Liver (tissue), 9 donors: ENCODE measurements around the gene IQSEC1. TPM values are rescaled to one million over a fixed set of nuclear protein-coding genes. Genes with fewer than 3 reads are reported as not detected.

Experiments
- DNase-seq: peaks from one replicate; pipeline ENCODE4 v3.0.0-alpha.2; 2017; ENCODE audit warnings: low spot score
- H3K27ac ChIP-seq, 2 donors: one replicate each; pipeline ENCODE4 v1.7.0; 2013; ENCODE audit warnings: inconsistent platforms in 2 of 2, low read length in 2 of 2, control low read depth in 1 of 2, low read depth in 1 of 2, mild to moderate bottlenecking in 1 of 2
- H3K27me3 ChIP-seq, 4 donors: one replicate each; pipeline versions ENCODE4 v1.6.1 to v1.7.0; 2013; ENCODE audit warnings: low read length in 3 of 4, inconsistent platforms in 1 of 4, mild to moderate bottlenecking in 1 of 4, moderate library complexity in 1 of 4; ENCODE audit not compliant: control insufficient read depth in 4 of 4, insufficient read depth in 4 of 4
- H3K36me3 ChIP-seq, 4 donors: one replicate each; pipeline versions ENCODE4 v1.6.1 to v1.7.0; 2013; ENCODE audit warnings: low read length in 3 of 4, mild to moderate bottlenecking in 3 of 4, low read depth in 1 of 4, moderate library complexity in 1 of 4; ENCODE audit not compliant: control insufficient read depth in 4 of 4, insufficient read depth in 3 of 4
- H3K4me1 ChIP-seq, 4 donors: one replicate each; pipeline versions ENCODE4 v1.6.1 to v1.7.0; 2013; ENCODE audit warnings: low read length in 3 of 4, mild to moderate bottlenecking in 3 of 4, moderate library complexity in 1 of 4; ENCODE audit not compliant: control insufficient read depth in 4 of 4, insufficient read depth in 4 of 4
- H3K4me3 ChIP-seq, 3 donors: one replicate each; pipeline versions ENCODE4 v1.6.1 to v1.7.0; 2013; ENCODE audit warnings: low read length in 3 of 3, control low read depth in 1 of 3, low read depth in 1 of 3, mild to moderate bottlenecking in 1 of 3
- H3K9ac ChIP-seq, 2 donors: one replicate each; pipeline ENCODE4 v1.7.0; 2013; ENCODE audit warnings: low read length in 2 of 2, mild to moderate bottlenecking in 2 of 2, moderate library complexity in 2 of 2, control low read depth in 1 of 2, low read depth in 1 of 2
- H3K9me3 ChIP-seq, 4 donors: one replicate each; pipeline versions ENCODE4 v1.6.1 to v1.7.0; 2013; ENCODE audit warnings: low read length in 3 of 4; ENCODE audit not compliant: control insufficient read depth in 4 of 4
- EGR1 ChIP-seq, 2 donors: IDR thresholded peaks; 2 replicates each; pipeline ENCODE4 v1.6.1; 2016 to 2018; ENCODE audit warnings: antibody characterized with exemption in 2 of 2, low read depth in 2 of 2
- FOXA1 ChIP-seq: IDR thresholded peaks from 2 replicates; pipeline ENCODE4 v1.6.1; 2016; ENCODE audit warnings: antibody characterized with exemption
- FOXA2 ChIP-seq: IDR thresholded peaks from 2 replicates; pipeline ENCODE4 v1.6.1; 2016; ENCODE audit warnings: antibody characterized with exemption
- GABPA ChIP-seq, 2 donors: IDR thresholded peaks in 1 of 2; conservative IDR thresholded peaks in 1 of 2; 2 replicates each; pipeline ENCODE4 v1.6.1; 2016; ENCODE audit warnings: antibody characterized with exemption in 2 of 2, mild to moderate bottlenecking in 1 of 2, moderate library complexity in 1 of 2
- HNF4G ChIP-seq: IDR thresholded peaks from 2 replicates; pipeline ENCODE4 v1.6.1; 2016; ENCODE audit warnings: antibody characterized with exemption
- JUND ChIP-seq, 2 donors: IDR thresholded peaks; 2 replicates each; pipeline ENCODE4 v1.6.1; 2016; ENCODE audit warnings: antibody characterized with exemption in 2 of 2
- NR2F2 ChIP-seq: IDR thresholded peaks from 2 replicates; pipeline ENCODE4 v1.6.1; 2016; ENCODE audit warnings: antibody characterized with exemption
- RXRA ChIP-seq, 2 donors: IDR thresholded peaks; 2 replicates each; pipeline ENCODE4 v1.6.1; 2017 to 2018; ENCODE audit warnings: antibody characterized with exemption in 2 of 2, mild to moderate bottlenecking in 1 of 2
- SP1 ChIP-seq: IDR thresholded peaks from 2 replicates; pipeline ENCODE4 v1.6.1; 2018; ENCODE audit warnings: antibody characterized with exemption, mild to moderate bottlenecking
- TAF1 ChIP-seq: conservative IDR thresholded peaks from 2 replicates; pipeline ENCODE4 v1.6.1; 2016; ENCODE audit warnings: antibody characterized with exemption, mild to moderate bottlenecking
- YY1 ChIP-seq: IDR thresholded peaks from 2 replicates; pipeline ENCODE4 v1.6.1; 2016; ENCODE audit warnings: antibody characterized with exemption, mild to moderate bottlenecking
- ZBTB33 ChIP-seq: IDR thresholded peaks from 2 replicates; pipeline ENCODE4 v1.6.1; 2016; ENCODE audit warnings: antibody characterized with exemption
- WGBS: extraction: QIAGEN DNeasy Blood & Tissue Kit; methylation state at CpG from one replicate; pipeline ENCODE4 v1.1.7; 2013; 5-methylcytosine and 5-hydroxymethylcytosine counted together
- polyA plus RNA-seq, 2 donors: library from polyadenylated mRNA; stranded (reverse) in 1 of 2; unstranded in 1 of 2; fragments of 200-250 nt in 1 of 2; fragments of >200 nt in 1 of 2; fragmentation: Nextera tagmentation in 1 of 2; extraction: Ambion mirVana in 1 of 2; gene quantifications; one replicate each; pipeline versions ENCODE4 v1.2.1 to v1.2.3, GENCODE V29; 2013 to 2015
- total RNA-seq, 2 donors: library from RNA; depleted of rRNA; stranded (reverse); fragments of >200 nt; gene quantifications; one replicate each; pipeline ENCODE4 v1.2.3, GENCODE V29; 2014
- TF ChIP-seq, protein P1 (sequence below): IDR thresholded peaks from 2 replicates; pipeline ENCODE4 v1.6.1; 2016; ENCODE audit warnings: antibody characterized with exemption, mild to moderate bottlenecking
- TF ChIP-seq, protein P2 (sequence below): IDR thresholded peaks from 2 replicates; pipeline ENCODE4 v1.6.1; 2016; ENCODE audit warnings: antibody characterized with exemption
- TF ChIP-seq, protein P3 (sequence below): fragments of 150-350 bp; IDR thresholded peaks from 2 replicates; pipeline ENCODE4 v1.5.1; 2017; ENCODE audit warnings: improper control_type of control experiment, low read depth, low read length; ENCODE audit not compliant: missing input control
- donor health status: healthy.
- donor health status: healthy.
- donor health status: healthy.
- donor health status: healthy.
- donor health status: healthy.

The IQSEC1 gene
- total and polyA plus RNA-seq, 4 donors = 12.7 to 56.0 (median 36.2) TPM

DNA sequence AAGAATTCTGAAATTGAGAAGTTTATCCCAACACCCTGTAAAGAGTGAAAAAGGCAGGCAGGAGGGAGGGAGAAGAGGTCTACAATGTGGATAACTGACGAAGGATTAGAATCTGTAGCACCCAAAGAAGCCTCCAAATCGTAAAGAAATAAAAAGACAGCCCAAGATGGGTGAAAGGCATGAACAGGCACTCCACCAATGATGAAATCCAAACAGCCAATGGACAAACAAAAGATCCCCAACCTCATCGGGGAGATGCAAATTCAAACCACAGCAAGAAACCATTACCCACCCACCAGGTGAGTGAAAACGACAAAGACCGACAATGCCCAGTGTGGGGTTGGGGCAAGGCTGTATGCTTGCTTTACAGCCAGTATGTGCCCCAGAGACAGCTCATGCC lies 85.6 kb downstream of the IQSEC1 start (continued):
- TF ChIP-seq, protein P1, sequence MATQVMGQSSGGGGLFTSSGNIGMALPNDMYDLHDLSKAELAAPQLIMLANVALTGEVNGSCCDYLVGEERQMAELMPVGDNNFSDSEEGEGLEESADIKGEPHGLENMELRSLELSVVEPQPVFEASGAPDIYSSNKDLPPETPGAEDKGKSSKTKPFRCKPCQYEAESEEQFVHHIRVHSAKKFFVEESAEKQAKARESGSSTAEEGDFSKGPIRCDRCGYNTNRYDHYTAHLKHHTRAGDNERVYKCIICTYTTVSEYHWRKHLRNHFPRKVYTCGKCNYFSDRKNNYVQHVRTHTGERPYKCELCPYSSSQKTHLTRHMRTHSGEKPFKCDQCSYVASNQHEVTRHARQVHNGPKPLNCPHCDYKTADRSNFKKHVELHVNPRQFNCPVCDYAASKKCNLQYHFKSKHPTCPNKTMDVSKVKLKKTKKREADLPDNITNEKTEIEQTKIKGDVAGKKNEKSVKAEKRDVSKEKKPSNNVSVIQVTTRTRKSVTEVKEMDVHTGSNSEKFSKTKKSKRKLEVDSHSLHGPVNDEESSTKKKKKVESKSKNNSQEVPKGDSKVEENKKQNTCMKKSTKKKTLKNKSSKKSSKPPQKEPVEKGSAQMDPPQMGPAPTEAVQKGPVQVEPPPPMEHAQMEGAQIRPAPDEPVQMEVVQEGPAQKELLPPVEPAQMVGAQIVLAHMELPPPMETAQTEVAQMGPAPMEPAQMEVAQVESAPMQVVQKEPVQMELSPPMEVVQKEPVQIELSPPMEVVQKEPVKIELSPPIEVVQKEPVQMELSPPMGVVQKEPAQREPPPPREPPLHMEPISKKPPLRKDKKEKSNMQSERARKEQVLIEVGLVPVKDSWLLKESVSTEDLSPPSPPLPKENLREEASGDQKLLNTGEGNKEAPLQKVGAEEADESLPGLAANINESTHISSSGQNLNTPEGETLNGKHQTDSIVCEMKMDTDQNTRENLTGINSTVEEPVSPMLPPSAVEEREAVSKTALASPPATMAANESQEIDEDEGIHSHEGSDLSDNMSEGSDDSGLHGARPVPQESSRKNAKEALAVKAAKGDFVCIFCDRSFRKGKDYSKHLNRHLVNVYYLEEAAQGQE = no peak
- TF ChIP-seq, protein P2, sequence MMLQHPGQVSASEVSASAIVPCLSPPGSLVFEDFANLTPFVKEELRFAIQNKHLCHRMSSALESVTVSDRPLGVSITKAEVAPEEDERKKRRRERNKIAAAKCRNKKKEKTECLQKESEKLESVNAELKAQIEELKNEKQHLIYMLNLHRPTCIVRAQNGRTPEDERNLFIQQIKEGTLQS = no peak

GRCh38 chr3:12986986-12987385 lies 86.2 kb downstream of the IQSEC1 start:
- DNase-seq = no peak
- Histone ChIP-seq H3K9ac (no peak overlapping the region), H3K27me3 (no peaks in the 10 kb centered on the region), H3K27ac (no peak overlapping the region), H3K9me3 (no peaks in the 10 kb centered on the region), H3K4me3 (no peak overlapping the region), H3K4me1 (peaks cover 0 to 8% (median 7%) of the 10 kb centered on the region in 4 donors), H3K36me3 (no peaks in the 10 kb centered on the region)
- no peak for TF ChIP-seq NR2F2
- TF ChIP-seq GABPA (IDR thresholded peaks at IDR 0.05 in 1 of 2, conservative IDR thresholded peaks at IDR 0.05 in 1 of 2) = no peak
- TF ChIP-seq, protein P3, sequence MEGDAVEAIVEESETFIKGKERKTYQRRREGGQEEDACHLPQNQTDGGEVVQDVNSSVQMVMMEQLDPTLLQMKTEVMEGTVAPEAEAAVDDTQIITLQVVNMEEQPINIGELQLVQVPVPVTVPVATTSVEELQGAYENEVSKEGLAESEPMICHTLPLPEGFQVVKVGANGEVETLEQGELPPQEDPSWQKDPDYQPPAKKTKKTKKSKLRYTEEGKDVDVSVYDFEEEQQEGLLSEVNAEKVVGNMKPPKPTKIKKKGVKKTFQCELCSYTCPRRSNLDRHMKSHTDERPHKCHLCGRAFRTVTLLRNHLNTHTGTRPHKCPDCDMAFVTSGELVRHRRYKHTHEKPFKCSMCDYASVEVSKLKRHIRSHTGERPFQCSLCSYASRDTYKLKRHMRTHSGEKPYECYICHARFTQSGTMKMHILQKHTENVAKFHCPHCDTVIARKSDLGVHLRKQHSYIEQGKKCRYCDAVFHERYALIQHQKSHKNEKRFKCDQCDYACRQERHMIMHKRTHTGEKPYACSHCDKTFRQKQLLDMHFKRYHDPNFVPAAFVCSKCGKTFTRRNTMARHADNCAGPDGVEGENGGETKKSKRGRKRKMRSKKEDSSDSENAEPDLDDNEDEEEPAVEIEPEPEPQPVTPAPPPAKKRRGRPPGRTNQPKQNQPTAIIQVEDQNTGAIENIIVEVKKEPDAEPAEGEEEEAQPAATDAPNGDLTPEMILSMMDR = no peak
- TF ChIP-seq SP1 = no peak
- no peak for TF ChIP-seq RXRA (IDR thresholded peaks at IDR 0.05)
- no peak for TF ChIP-seq YY1
- TF ChIP-seq EGR1 (IDR thresholded peaks at IDR 0.05; ENCODE audit: low read depth in 2 of 2) = no peak
- no peak for TF ChIP-seq TAF1
- no peak for TF ChIP-seq FOXA1
- TF ChIP-seq FOXA2 = no peak
- TF ChIP-seq, protein P2 = no peak
- TF ChIP-seq JUND (IDR thresholded peaks at IDR 0.05) = no peak
- TF ChIP-seq ZBTB33 = no peak
- no peak for TF ChIP-seq HNF4G
- WGBS = 90% methylated on average over 15 of the region's 15 CpGs
